Kidney (tissue), 14 donors: ENCODE data around the gene TCF25. TPM values are rescaled to one million over a fixed set of nuclear protein-coding genes. Genes with fewer than 3 reads are reported as not detected.

ENCODE experiments used
- DNase-seq, 5 donors: peaks; one replicate each; pipeline ENCODE4 v3.0.0-alpha.2; 2013 to 2020
- FAIRE-seq: peaks from 2 replicates; lab custom pipeline; 2012; peaks lifted over from hg19 to GRCh38; lab: Jason Lieb, UNC
- H3K27ac ChIP-seq, 2 donors: one replicate each; pipeline ENCODE4 v1.7.0; 2013; ENCODE audit warnings: low read depth in 2 of 2, low read length in 2 of 2, inconsistent platforms in 1 of 2
- H3K27me3 ChIP-seq: one replicate; pipeline ENCODE4 v1.7.1; 2013; ENCODE audit warnings: low read length, inconsistent platforms; ENCODE audit not compliant: control insufficient read depth, insufficient read depth
- H3K36me3 ChIP-seq, 3 donors: one replicate each; pipeline versions ENCODE4 v1.7.0 to v1.7.1; 2013; ENCODE audit warnings: low read length in 3 of 3, control low read depth in 1 of 3, inconsistent platforms in 1 of 3; ENCODE audit not compliant: insufficient read depth in 3 of 3, control insufficient read depth in 2 of 3
- H3K4me1 ChIP-seq, 3 donors: one replicate each; pipeline versions ENCODE4 v1.7.0 to v1.7.1; 2013; ENCODE audit warnings: low read length in 3 of 3, inconsistent platforms in 1 of 3, low read depth in 1 of 3; ENCODE audit not compliant: control insufficient read depth in 2 of 3, insufficient read depth in 2 of 3
- H3K4me3 ChIP-seq, 3 donors: one replicate each; pipeline versions ENCODE4 v1.7.0 to v1.8.1; 2013; ENCODE audit warnings: low read length in 3 of 3, control low read depth in 1 of 3, inconsistent platforms in 1 of 3
- H3K9ac ChIP-seq, 3 donors: one replicate each; pipeline versions ENCODE4 v1.7.0 to v1.7.1; 2013; ENCODE audit warnings: low read length in 3 of 3, control low read depth in 1 of 3, inconsistent platforms in 1 of 3
- H3K9me3 ChIP-seq, 3 donors: one replicate each; pipeline versions ENCODE4 v1.7.0 to v1.7.1; 2013; ENCODE audit warnings: low read length in 3 of 3, control low read depth in 1 of 3, inconsistent platforms in 1 of 3; ENCODE audit not compliant: control insufficient read depth in 2 of 3, insufficient read depth in 1 of 3
- CTCF ChIP-seq: IDR thresholded peaks from 3 replicates; pipeline ENCODE4 v1.5.1; 2012; ENCODE audit warnings: mild to moderate bottlenecking, moderate library complexity, borderline replicate concordance; ENCODE audit not compliant: insufficient read depth; ENCODE audit errors: extremely low read depth
- intact Hi-C: fragments of 100-400 bp; cut with DNase I; formaldehyde crosslinking; loops from one replicate; pipeline ENCODE4 v1.11.1; 2022
- polyA plus RNA-seq: library from polyadenylated mRNA; stranded (reverse); fragments of 350-450 nt; fragmentation: Illumina TruSeq; extraction: RNeasy Lipid Tissue Mini Kit (QIAGEN cat#74804); gene quantifications from one replicate; pipeline ENCODE4 v1.2.3, GENCODE V29; 2014; ENCODE audit warnings: low read depth, low replicate concordance; ENCODE audit not compliant: insufficient read depth
- total RNA-seq: library from RNA; stranded (reverse); fragmentation: NEBNext Ultra II Directional; extraction: Animal tissue kit (Norgen Biotek cat#: 25700); gene quantifications from one replicate; pipeline ENCODE4 v1.2.1, GENCODE V29; 2021
- donor health status: control.
- donor health status: control.
- donor health status: control.
- donor health status: control.
- donor health status: control.
- donor health status: DM: yes; HTN: yes; CAD: no.
- donor health status: Normal renal cell carcinoma (clear cell type).

The TCF25 gene
- total and polyA plus RNA-seq, 2 donors from 2014 or later, result 157 to 209 TPM

- intact Hi-C loops, result no loop called here
- H3K4me1 ChIP-seq, result peaks cover 0 to 3% (median 0%) of the 10 kb centered on the region in 3 donors
- no peak for TF ChIP-seq CTCF
- no peaks in the 10 kb centered on the region for H3K27me3 ChIP-seq
- no peaks in the 10 kb centered on the region for H3K36me3 ChIP-seq
- no peak overlapping the region for H3K4me3 ChIP-seq
- no peak overlapping the region for H3K27ac ChIP-seq
- FAIRE-seq, result no peak
- peak in 3 of 5 donors; percentile 39 to 66 (median 62) for DNase-seq
- H3K9ac ChIP-seq, result no peak overlapping the region
- no peaks in the 10 kb centered on the region for H3K9me3 ChIP-seq
Measured at GRCh38 chr16:89847051-89847939, 26.1 kb upstream of the TCF25 start.

DNA sequence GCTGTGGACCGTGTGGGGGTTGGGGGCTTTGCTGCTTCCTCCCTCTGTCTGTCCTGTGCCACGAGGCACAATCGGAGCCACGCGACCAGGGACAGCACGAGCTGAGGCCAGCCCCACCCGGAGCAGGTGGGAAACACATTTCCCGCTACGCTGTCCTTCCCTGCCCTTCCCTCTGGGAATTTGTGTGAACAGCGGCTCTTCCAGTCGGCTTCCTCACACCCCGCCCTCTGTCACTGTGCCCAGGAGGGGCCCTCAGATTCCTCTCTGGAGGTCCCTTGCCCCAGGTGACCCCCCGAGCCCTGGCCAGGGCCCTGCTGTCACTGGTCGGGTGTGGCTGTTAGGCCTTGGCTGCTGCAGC lies 25.5 kb upstream of the TCF25 start:
- Histone ChIP-seq H3K36me3 (no peaks in the 10 kb centered on the region), H3K4me1 (peaks cover 0 to 3% (median 0%) of the 10 kb centered on the region in 3 donors), H3K9ac (peak overlapping the region in 1 of 3 donors; percentile 26), H3K9me3 (no peaks in the 10 kb centered on the region), H3K27ac (no peak overlapping the region), H3K27me3 (no peaks in the 10 kb centered on the region), H3K4me3 (no peak overlapping the region)
- intact Hi-C loops, result no loop called here
- no peak for FAIRE-seq
- TF ChIP-seq CTCF, result no peak
- no peak for DNase-seq

- H3K4me1 ChIP-seq, result peaks cover 0 to 3% (median 0%) of the 10 kb centered on the region in 3 donors
- no peak overlapping the region for H3K9ac ChIP-seq
- TF ChIP-seq CTCF, result no peak
- DNase-seq (no peak), FAIRE-seq (no peak)
- intact Hi-C loops, result no loop called here
- no peaks in the 10 kb centered on the region for H3K36me3 ChIP-seq
- H3K4me3 ChIP-seq, result no peak overlapping the region
- no peak overlapping the region for H3K27ac ChIP-seq
- no peaks in the 10 kb centered on the region for H3K9me3 ChIP-seq
- no peaks in the 10 kb centered on the region for H3K27me3 ChIP-seq
Measured at GRCh38 chr16:89848974-89849373, 24.4 kb upstream of the TCF25 start.
